Activated CD4-positive, alpha-beta memory T cell treated with anti-CD3 and anti-CD28 coated beads, Interleukin-2, amount 10 ng/mL, durations not matched to agents 7 days and 5 days (primary cell): ENCODE data around the gene AGBL3. TPM values are rescaled to one million over a fixed set of nuclear protein-coding genes. Genes with fewer than 3 reads are reported as not detected.
"Not testable (repeated sequence)": the region's sequence is repeated elsewhere in the genome, so short reads cannot be mapped to it uniquely, and the experiment has no call there.

Experiments
- CTCF ChIA-PET: fragments of 350-600 bp; sonication (Branson Sonifier 250); formaldehyde crosslinking; loops from one replicate; lab custom pipeline; 2021; ENCODE audit warnings: antibody characterized with exemption, inconsistent platforms; lab: Charles Lee
- POLR2A ChIA-PET: fragments of 350-600 bp; sonication (Branson Sonifier 250); formaldehyde crosslinking; loops from one replicate; lab custom pipeline; 2021; ENCODE audit warnings: antibody characterized with exemption; lab: Charles Lee
- DNase-seq: peaks from one replicate; pipeline ENCODE4 v3.0.0-alpha.2; 2020
- H3K27ac Mint-ChIP-seq: one replicate; pipeline ENCODE4 v1.8.0; 2021; ENCODE audit warnings: mild to moderate bottlenecking, mixed read lengths
- H3K27me3 Mint-ChIP-seq: one replicate; pipeline ENCODE4 v1.8.0; 2021; ENCODE audit warnings: mixed read lengths
- H3K36me3 Mint-ChIP-seq: one replicate; pipeline ENCODE4 v1.8.0; 2021; ENCODE audit warnings: low read depth, mixed read lengths
- H3K4me1 Mint-ChIP-seq: one replicate; pipeline ENCODE4 v1.8.0; 2021; ENCODE audit warnings: mixed read lengths
- H3K4me3 Mint-ChIP-seq: one replicate; pipeline ENCODE4 v1.8.0; 2021; ENCODE audit warnings: mild to moderate bottlenecking, mixed read lengths
- H3K9me3 Mint-ChIP-seq: one replicate; pipeline ENCODE4 v1.8.0; 2021; ENCODE audit warnings: mixed read lengths
- total RNA-seq, 2 experiments: library from RNA; stranded (reverse); gene quantifications; one replicate each; pipeline ENCODE4 v1.2.3, GENCODE V29; 2021

AGBL3 gene
- total RNA-seq, 2 experiments from 2014 or later = 2.8 to 3.4 TPM

- H3K36me3 Mint-ChIP-seq = no peaks in the 10 kb centered on the region
- no peak for DNase-seq
- no peaks in the 10 kb centered on the region for H3K9me3 Mint-ChIP-seq
- H3K27me3 Mint-ChIP-seq = peaks cover 1% of the 10 kb centered on the region
- no peak overlapping the region for H3K27ac Mint-ChIP-seq
- peaks cover 5% of the 10 kb centered on the region for H3K4me1 Mint-ChIP-seq
- POLR2A ChIA-PET = no interaction called here
- CTCF ChIA-PET = interaction anchor here (0.7 kb wide), 1 partner anchor 257 kb away, joined by 3 read pairs; no protein-coding TSS in a partner anchor
- H3K4me3 Mint-ChIP-seq = no peak overlapping the region
Observed at GRCh38 chr7:134947329-134947728, 39.0 kb upstream of the AGBL3 start.

GRCh38 chr7:134947831-134948230 is 38.5 kb upstream of the AGBL3 start:
- peaks cover 5% of the 10 kb centered on the region for H3K4me1 Mint-ChIP-seq
- peaks cover 1% of the 10 kb centered on the region for H3K27me3 Mint-ChIP-seq
- H3K27ac Mint-ChIP-seq = no peak overlapping the region
- CTCF ChIA-PET = no interaction called here
- H3K36me3 Mint-ChIP-seq = no peaks in the 10 kb centered on the region
- no peaks in the 10 kb centered on the region for H3K9me3 Mint-ChIP-seq
- H3K4me3 Mint-ChIP-seq = no peak overlapping the region
- no peak for DNase-seq
- POLR2A ChIA-PET = no interaction called here

GRCh38 chr7:134948246-134948645 is 38.1 kb upstream of the AGBL3 start:
- no peaks in the 10 kb centered on the region for H3K36me3 Mint-ChIP-seq
- peaks cover 5% of the 10 kb centered on the region for H3K4me1 Mint-ChIP-seq
- H3K4me3 Mint-ChIP-seq = no peak overlapping the region
- ChIA-PET POLR2A (no interaction called here), CTCF (no interaction called here)
- peaks cover 1% of the 10 kb centered on the region for H3K27me3 Mint-ChIP-seq
- no peak overlapping the region for H3K27ac Mint-ChIP-seq
- no peak for DNase-seq
- H3K9me3 Mint-ChIP-seq = no peaks in the 10 kb centered on the region

GRCh38 chr7:134948736-134949135 is 37.6 kb upstream of the AGBL3 start:
- CTCF ChIA-PET = no interaction called here
- H3K9me3 Mint-ChIP-seq = no peaks in the 10 kb centered on the region
- POLR2A ChIA-PET = no interaction called here

GRCh38 chr7:134949171-134949570 is 37.1 kb upstream of the AGBL3 start:
- no peak overlapping the region for H3K27ac Mint-ChIP-seq
- H3K9me3 Mint-ChIP-seq = no peaks in the 10 kb centered on the region
- ChIA-PET POLR2A (no interaction called here), CTCF (no interaction called here)
- peaks cover 5% of the 10 kb centered on the region for H3K4me1 Mint-ChIP-seq
- H3K36me3 Mint-ChIP-seq = no peaks in the 10 kb centered on the region
- H3K27me3 Mint-ChIP-seq = no peaks in the 10 kb centered on the region
- H3K4me3 Mint-ChIP-seq = no peak overlapping the region
- no peak for DNase-seq

More at GRCh38 chr7:134948736-134949135, 37.6 kb upstream of the AGBL3 start:
- no peak overlapping the region for H3K27ac Mint-ChIP-seq
- no peaks in the 10 kb centered on the region for H3K36me3 Mint-ChIP-seq
- peaks cover 5% of the 10 kb centered on the region for H3K4me1 Mint-ChIP-seq
- no peak for DNase-seq
- H3K27me3 Mint-ChIP-seq = peaks cover 1% of the 10 kb centered on the region
- no peak overlapping the region for H3K4me3 Mint-ChIP-seq

- ChIA-PET CTCF (interaction anchor here (0.7 to 1.6 kb wide), 8 partner anchors 8 to 521 kb away, joined by 3 to 4 read pairs (median 3); no protein-coding TSS in a partner anchor), POLR2A (interaction anchor here (0.7 kb wide), 1 partner anchor 31 kb away, joined by 3 read pairs; no protein-coding TSS in a partner anchor)
- Mint-ChIP-seq H3K27me3 (no peaks in the 10 kb centered on the region), H3K4me1 (peaks cover 5% of the 10 kb centered on the region), H3K4me3 (no peak overlapping the region), H3K36me3 (no peaks in the 10 kb centered on the region), H3K27ac (no peak overlapping the region), H3K9me3 (no peaks in the 10 kb centered on the region)
- DNase-seq = no peak
Observed at GRCh38 chr7:134954197-134955082, 31.9 kb upstream of the AGBL3 start.

- H3K27ac Mint-ChIP-seq = no peak overlapping the region
- no peaks in the 10 kb centered on the region for H3K9me3 Mint-ChIP-seq
- H3K4me1 Mint-ChIP-seq = peaks cover 5% of the 10 kb centered on the region
- DNase-seq = no peak
- no peak overlapping the region for H3K4me3 Mint-ChIP-seq
- H3K36me3 Mint-ChIP-seq = no peaks in the 10 kb centered on the region
- ChIA-PET CTCF (no interaction called here), POLR2A (no interaction called here)
- H3K27me3 Mint-ChIP-seq = peaks cover 7% of the 10 kb centered on the region
Observed at GRCh38 chr7:134957005-134957404, 29.3 kb upstream of the AGBL3 start.

- no peaks in the 10 kb centered on the region for H3K4me1 Mint-ChIP-seq
- H3K27me3 Mint-ChIP-seq = peaks cover 12% of the 10 kb centered on the region
- H3K4me3 Mint-ChIP-seq = no peak overlapping the region
- no peaks in the 10 kb centered on the region for H3K9me3 Mint-ChIP-seq
- H3K27ac Mint-ChIP-seq = no peak overlapping the region
- CTCF ChIA-PET = no interaction called here
- DNase-seq = no peak
- H3K36me3 Mint-ChIP-seq = no peaks in the 10 kb centered on the region
- POLR2A ChIA-PET = no interaction called here
Observed at GRCh38 chr7:134959810-134960209, 26.5 kb upstream of the AGBL3 start.

GRCh38 chr7:134962270-134962780 is 24.0 kb upstream of the AGBL3 start:
- Mint-ChIP-seq H3K27ac (no peak overlapping the region), H3K4me3 (no peak overlapping the region), H3K27me3 (peaks cover 13% of the 10 kb centered on the region), H3K4me1 (no peaks in the 10 kb centered on the region), H3K9me3 (no peaks in the 10 kb centered on the region), H3K36me3 (no peaks in the 10 kb centered on the region)
- ChIA-PET CTCF (interaction anchor here (0.9 kb wide), 1 partner anchor 9 kb away, joined by 3 read pairs; no protein-coding TSS in a partner anchor), POLR2A (no interaction called here)
- no peak for DNase-seq

GRCh38 chr7:134963036-134963435 is 23.3 kb upstream of the AGBL3 start:
- ChIA-PET POLR2A (no interaction called here), CTCF (interaction anchor here (0.9 kb wide), 1 partner anchor 9 kb away, joined by 3 read pairs; no protein-coding TSS in a partner anchor)
- Mint-ChIP-seq H3K36me3 (no peaks in the 10 kb centered on the region), H3K4me3 (no peak overlapping the region), H3K27ac (no peak overlapping the region), H3K4me1 (no peaks in the 10 kb centered on the region), H3K9me3 (no peaks in the 10 kb centered on the region), H3K27me3 (peaks cover 17% of the 10 kb centered on the region)
- DNase-seq = no peak

- ChIA-PET POLR2A (no interaction called here), CTCF (interaction anchor here (1.0 kb wide), 1 partner anchor 12 kb away, joined by 3 read pairs; no protein-coding TSS in a partner anchor)
- peaks cover 19% of the 10 kb centered on the region for H3K27me3 Mint-ChIP-seq
- no peak for DNase-seq
- H3K4me1 Mint-ChIP-seq = no peaks in the 10 kb centered on the region
- H3K36me3 Mint-ChIP-seq = no peaks in the 10 kb centered on the region
- no peak overlapping the region for H3K4me3 Mint-ChIP-seq
- no peak overlapping the region for H3K27ac Mint-ChIP-seq
- no peaks in the 10 kb centered on the region for H3K9me3 Mint-ChIP-seq
Observed at GRCh38 chr7:134966691-134967090, 19.6 kb upstream of the AGBL3 start.

GRCh38 chr7:134968110-134968509 is 18.2 kb upstream of the AGBL3 start:
- no peaks in the 10 kb centered on the region for H3K4me1 Mint-ChIP-seq
- H3K27ac Mint-ChIP-seq = no peak overlapping the region
- no peaks in the 10 kb centered on the region for H3K36me3 Mint-ChIP-seq
- no peak for DNase-seq
- ChIA-PET POLR2A (no interaction called here), CTCF (interaction anchor here (0.5 to 1.2 kb wide), 2 partner anchors 18 to 328 kb away, joined by 3 to 6 read pairs; partner anchors contain the start of gene AGBL3)
- no peak overlapping the region for H3K4me3 Mint-ChIP-seq
- peaks cover 20% of the 10 kb centered on the region for H3K27me3 Mint-ChIP-seq
- no peaks in the 10 kb centered on the region for H3K9me3 Mint-ChIP-seq

GRCh38 chr7:134981645-134982044 is 4.7 kb upstream of the AGBL3 start:
- POLR2A ChIA-PET = not testable (repeated sequence)

More at GRCh38 chr7:134981645-134982044, 4.7 kb upstream of the AGBL3 start:
- DNase-seq, CTCF ChIA-PET, H3K4me3 Mint-ChIP-seq, H3K36me3 Mint-ChIP-seq, H3K4me1 Mint-ChIP-seq, H3K27me3 Mint-ChIP-seq, H3K9me3 Mint-ChIP-seq, H3K27ac Mint-ChIP-seq: not testable (repeated sequence)
